ENCODE measurements around the gene SLC35A1. TPM values are rescaled to one million over a fixed set of nuclear protein-coding genes. Genes with fewer than 3 reads are reported as not detected.

SLC35A1 gene
- total RNA-seq, 1 donor from 2014 or later: 15.0 TPM

GRCh38 chr6:87544474-87544735 lies 71.6 kb downstream of the SLC35A1 start:
- Histone ChIP-seq H4K20me1 (ENCODE audit: insufficient read depth, low read length) (peaks cover 6% of the 10 kb centered on the region), H3K4me2 (ENCODE audit: low read length) (no peak overlapping the region), H2AFZ (ENCODE audit: low read depth, low read length) (no peak overlapping the region), H3K36me3 (ENCODE audit: insufficient read depth, low read length) (peaks cover 42% of the 10 kb centered on the region), H3K79me2 (ENCODE audit: insufficient read depth, low read length) (no peaks in the 10 kb centered on the region), H3K27me3 (ENCODE audit: insufficient read depth, low read length) (no peaks in the 10 kb centered on the region), H3K4me3 (ENCODE audit: insufficient read depth, low read depth, low read length) (no peak overlapping the region), H3K9ac (ENCODE audit: low read length) (no peak overlapping the region), H3K4me1 (ENCODE audit: insufficient read depth, low read length) (no peaks in the 10 kb centered on the region), H3K9me3 (ENCODE audit: insufficient read depth, low read depth, low read length) (peaks cover 1% of the 10 kb centered on the region), H3K27ac (ENCODE audit: low read depth, low read length) (no peak overlapping the region)
- FAIRE-seq (no peak), DNase-seq (ENCODE audit: low read depth) (no peak)
- Mint-ChIP-seq H3K9me3 (ENCODE audit: unreplicated experiment) (peaks cover 4% of the 10 kb centered on the region), H3K27ac (ENCODE audit: unreplicated experiment) (no peak overlapping the region), H3K4me1 (ENCODE audit: low read depth, unreplicated experiment) (no peaks in the 10 kb centered on the region), H3K27me3 (ENCODE audit: low read depth, unreplicated experiment) (no peaks in the 10 kb centered on the region), H3K36me3 (ENCODE audit: low read depth, unreplicated experiment) (peaks cover 27% of the 10 kb centered on the region), H3K4me3 (ENCODE audit: unreplicated experiment) (no peak overlapping the region)
- no peak for TF ChIP-seq CTCF (IDR thresholded peaks at IDR 0.05; ENCODE audit: insufficient read depth, low read depth, low read length)
- TF ChIP-seq EZH2 (IDR thresholded peaks at IDR 0.05; ENCODE audit: insufficient read depth, low read length): no peak

- TF ChIP-seq EZH2 (IDR thresholded peaks at IDR 0.05; ENCODE audit: insufficient read depth, low read length): no peak
- TF ChIP-seq CTCF (IDR thresholded peaks at IDR 0.05; ENCODE audit: insufficient read depth, low read depth, low read length): no peak
- peaks cover 10% of the 10 kb centered on the region for H3K79me2 ChIP-seq (ENCODE audit: insufficient read depth, low read length)
- no peak for DNase-seq (ENCODE audit: low read depth)
- H3K4me3 ChIP-seq (ENCODE audit: insufficient read depth, low read depth, low read length): no peak overlapping the region
- no peaks in the 10 kb centered on the region for H3K4me1 ChIP-seq (ENCODE audit: insufficient read depth, low read length)
- Mint-ChIP-seq H3K27me3 (ENCODE audit: low read depth, unreplicated experiment) (no peaks in the 10 kb centered on the region), H3K4me3 (ENCODE audit: unreplicated experiment) (no peak overlapping the region), H3K36me3 (ENCODE audit: low read depth, unreplicated experiment) (peaks cover 10% of the 10 kb centered on the region), H3K9me3 (ENCODE audit: unreplicated experiment) (no peaks in the 10 kb centered on the region), H3K4me1 (ENCODE audit: low read depth, unreplicated experiment) (no peaks in the 10 kb centered on the region), H3K27ac (ENCODE audit: unreplicated experiment) (no peak overlapping the region)
- no peak overlapping the region for H3K9ac ChIP-seq (ENCODE audit: low read length)
- no peaks in the 10 kb centered on the region for H3K9me3 ChIP-seq (ENCODE audit: insufficient read depth, low read depth, low read length)
- no peak for FAIRE-seq
- no peaks in the 10 kb centered on the region for H3K27me3 ChIP-seq (ENCODE audit: insufficient read depth, low read length)
- H3K27ac ChIP-seq (ENCODE audit: low read depth, low read length): no peak overlapping the region
- H3K36me3 ChIP-seq (ENCODE audit: insufficient read depth, low read length): peaks cover 37% of the 10 kb centered on the region
- peaks cover 7% of the 10 kb centered on the region for H4K20me1 ChIP-seq (ENCODE audit: insufficient read depth, low read length)
- no peak overlapping the region for H2AFZ ChIP-seq (ENCODE audit: low read depth, low read length)
- no peak overlapping the region for H3K4me2 ChIP-seq (ENCODE audit: low read length)
Observed at GRCh38 chr6:87551799-87552198, 79.0 kb downstream of the SLC35A1 start.

GRCh38 chr6:87553159-87553765 lies 80.5 kb downstream of the SLC35A1 start:
- Histone ChIP-seq H3K9me3 (ENCODE audit: insufficient read depth, low read depth, low read length) (no peaks in the 10 kb centered on the region), H2AFZ (ENCODE audit: low read depth, low read length) (no peak overlapping the region), H3K27me3 (ENCODE audit: insufficient read depth, low read length) (no peaks in the 10 kb centered on the region), H3K4me1 (ENCODE audit: insufficient read depth, low read length) (no peaks in the 10 kb centered on the region), H3K27ac (ENCODE audit: low read depth, low read length) (no peak overlapping the region), H3K36me3 (ENCODE audit: insufficient read depth, low read length) (peaks cover 36% of the 10 kb centered on the region), H3K4me2 (ENCODE audit: low read length) (no peak overlapping the region), H4K20me1 (ENCODE audit: insufficient read depth, low read length) (peaks cover 14% of the 10 kb centered on the region), H3K4me3 (ENCODE audit: insufficient read depth, low read depth, low read length) (no peak overlapping the region), H3K79me2 (ENCODE audit: insufficient read depth, low read length) (peaks cover 14% of the 10 kb centered on the region), H3K9ac (ENCODE audit: low read length) (no peak overlapping the region)
- TF ChIP-seq CTCF (IDR thresholded peaks at IDR 0.05; ENCODE audit: insufficient read depth, low read depth, low read length) (no peak), EZH2 (IDR thresholded peaks at IDR 0.05; ENCODE audit: insufficient read depth, low read length) (no peak)
- H3K27ac Mint-ChIP-seq (ENCODE audit: unreplicated experiment): no peak overlapping the region
- H3K9me3 Mint-ChIP-seq (ENCODE audit: unreplicated experiment): no peaks in the 10 kb centered on the region
- no peak overlapping the region for H3K4me3 Mint-ChIP-seq (ENCODE audit: unreplicated experiment)
- FAIRE-seq: no peak
- H3K27me3 Mint-ChIP-seq (ENCODE audit: low read depth, unreplicated experiment): no peaks in the 10 kb centered on the region
- no peaks in the 10 kb centered on the region for H3K4me1 Mint-ChIP-seq (ENCODE audit: low read depth, unreplicated experiment)
- peaks cover 6% of the 10 kb centered on the region for H3K36me3 Mint-ChIP-seq (ENCODE audit: low read depth, unreplicated experiment)
- DNase-seq (ENCODE audit: low read depth): no peak

Measured in astrocyte (in vitro differentiated cells and primary cell).